DOHH2 (cell line): Measurements from ENCODE around the gene CIB1.

Experiments
- H3F3A ChIP-seq: fragments of 200-600 bp; sonication (generic), shearing (Covaris generic); 2 replicates; pipeline ENCODE4 v1.6.0; 2016; ENCODE audit warnings: antibody characterized with exemption, mild to moderate bottlenecking; ENCODE audit not compliant: control insufficient read depth, insufficient read depth
- H3K27ac ChIP-seq: fragments of 200-600 bp; sonication (generic); 2 replicates; pipeline ENCODE4 v1.5.1; 2014; ENCODE audit warnings: low read depth, mild to moderate bottlenecking, low read length, moderate library complexity
- H3K27me3 ChIP-seq: fragments of 200-600 bp; sonication (generic); 2 replicates; pipeline ENCODE4 v1.6.1; 2014; ENCODE audit warnings: mild to moderate bottlenecking, low read length, mixed read lengths; ENCODE audit not compliant: control insufficient read depth
- H3K36me3 ChIP-seq: fragments of 200-600 bp; sonication (generic); 2 replicates; pipeline ENCODE4 v1.6.1; 2014; ENCODE audit warnings: mild to moderate bottlenecking, low read length, moderate library complexity, mixed read lengths; ENCODE audit not compliant: control insufficient read depth
- H3K4me1 ChIP-seq: fragments of 200-600 bp; sonication (generic); 2 replicates; pipeline ENCODE4 v1.6.1; 2014; ENCODE audit warnings: mild to moderate bottlenecking, low read length, mixed read lengths; ENCODE audit not compliant: control insufficient read depth
- H3K4me2 ChIP-seq: fragments of 200-600 bp; sonication (generic); 2 replicates; pipeline ENCODE4 v1.6.0; 2014; ENCODE audit warnings: mild to moderate bottlenecking, low read length, moderate library complexity
- H3K4me3 ChIP-seq: fragments of 200-600 bp; sonication (generic); 2 replicates; pipeline ENCODE4 v1.5.1; 2014; ENCODE audit warnings: mild to moderate bottlenecking, low read length, mixed read lengths
- H3K79me2 ChIP-seq: fragments of 200-600 bp; sonication (generic); 2 replicates; pipeline ENCODE4 v1.6.1; 2014; ENCODE audit warnings: mild to moderate bottlenecking, low read length, mixed read lengths; ENCODE audit not compliant: control insufficient read depth
- H3K9me2 ChIP-seq: fragments of 200-600 bp; sonication (generic); replicated peaks from 2 replicates; pipeline ENCODE4 v1.6.1; 2014; ENCODE audit warnings: mild to moderate bottlenecking, low read length, mixed read lengths; ENCODE audit not compliant: control insufficient read depth
- H3K9me3 ChIP-seq: fragments of 200-600 bp; sonication (generic); 2 replicates; pipeline ENCODE4 v1.6.1; 2014; ENCODE audit warnings: antibody characterized with exemption, low read length, mixed read lengths; ENCODE audit not compliant: control insufficient read depth, insufficient read depth
- H4K20me1 ChIP-seq: fragments of 200-600 bp; sonication (generic); 2 replicates; pipeline ENCODE4 v1.6.0; 2014; ENCODE audit warnings: low read depth, mild to moderate bottlenecking, antibody characterized with exemption, low read length, moderate library complexity; ENCODE audit not compliant: control insufficient read depth, insufficient read depth
- CTCF ChIP-seq: fragments of 200-600 bp; sonication (generic); IDR thresholded peaks from one replicate; pipeline ENCODE4 v1.5.1; 2014; ENCODE audit warnings: antibody characterized with exemption, mild to moderate bottlenecking, low read depth, low read length; ENCODE audit not compliant: poor library complexity, severe bottlenecking
- EZH2phosphoT487 ChIP-seq: fragments of 200-600 bp; sonication (generic); IDR thresholded peaks from 2 replicates; pipeline ENCODE4 v1.6.1; 2017; ENCODE audit warnings: borderline replicate concordance, mild to moderate bottlenecking, antibody characterized with exemption, low read length, moderate library complexity, mixed read lengths

Gene CIB1

DNA sequence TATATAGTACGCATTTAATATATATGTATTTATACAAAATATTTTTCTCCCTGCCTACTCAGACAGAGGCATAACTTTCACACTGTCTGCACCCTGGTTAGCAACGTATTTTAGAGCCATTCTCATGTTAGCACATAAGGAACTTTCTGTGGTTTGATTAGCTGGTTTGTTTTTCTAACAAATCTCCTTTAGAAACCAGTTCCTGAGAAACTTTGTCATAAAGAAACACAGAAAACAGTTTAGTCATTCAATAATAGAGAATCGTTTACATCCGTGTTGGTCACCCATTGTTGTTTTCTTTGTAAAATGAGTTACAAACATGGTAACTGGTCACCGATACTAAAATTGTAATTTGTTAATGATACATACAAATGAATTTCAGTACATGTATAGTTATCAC is 25.8 kb upstream of the CIB1 start:
- H4K20me1 ChIP-seq: no peaks in the 10 kb centered on the region
- H3K4me2 ChIP-seq: no peak overlapping the region
- H3K4me1 ChIP-seq: peaks cover 12% of the 10 kb centered on the region
- no peak overlapping the region for H3K4me3 ChIP-seq
- H3F3A ChIP-seq: peaks cover 8% of the 10 kb centered on the region; the same call in 1 of the 2 replicates
- H3K79me2 ChIP-seq: peaks cover 2% of the 10 kb centered on the region
- TF ChIP-seq CTCF (no peak), EZH2phosphoT487 (no peak)
- H3K27me3 ChIP-seq: no peaks in the 10 kb centered on the region
- H3K9me2 ChIP-seq: no peaks in the 10 kb centered on the region
- no peaks in the 10 kb centered on the region for H3K9me3 ChIP-seq
- H3K27ac ChIP-seq: no peak overlapping the region
- H3K36me3 ChIP-seq: no peaks in the 10 kb centered on the region

GRCh38 chr15:90257776-90258175 is 24.0 kb upstream of the CIB1 start:
- Histone ChIP-seq H3F3A (no peaks in the 10 kb centered on the region), H3K79me2 (no peaks in the 10 kb centered on the region), H3K4me2 (no peak overlapping the region), H3K9me3 (no peaks in the 10 kb centered on the region), H3K27me3 (no peaks in the 10 kb centered on the region), H3K27ac (no peak overlapping the region), H3K4me3 (no peak overlapping the region), H4K20me1 (no peaks in the 10 kb centered on the region), H3K36me3 (no peaks in the 10 kb centered on the region), H3K9me2 (no peaks in the 10 kb centered on the region), H3K4me1 (no peaks in the 10 kb centered on the region)
- no peak for TF ChIP-seq CTCF
- TF ChIP-seq EZH2phosphoT487: no peak

GRCh38 chr15:90249203-90249863 is 15.6 kb upstream of the CIB1 start, which contains the start of gene TTLL13:
TTLL13 (plus strand) TSS chr15:90249556; CDS start chr15:90250631, 1,075 bp downstream.
- no peak for TF ChIP-seq EZH2phosphoT487
- no peak for TF ChIP-seq CTCF
- Histone ChIP-seq H3K9me2 (no peaks in the 10 kb centered on the region), H3K4me2 (peak within 1 kb of the TSS; percentile 97), H4K20me1 (no peaks in the 10 kb centered on the region), H3K79me2 (no peaks in the 10 kb centered on the region), H3K4me3 (peak within 1 kb of the TSS; percentile 75), H3F3A (peaks cover 7% of the 10 kb centered on the region; the same call in 1 of the 2 replicates), H3K27me3 (peaks cover 4% of the 10 kb centered on the region; the same call in 1 of the 2 replicates), H3K9me3 (no peaks in the 10 kb centered on the region), H3K4me1 (peaks cover 10% of the 10 kb centered on the region), H3K36me3 (no peaks in the 10 kb centered on the region), H3K27ac (no peak within 1 kb of the TSS)
